Panc1 (cell line): Measurements from ENCODE around the gene CTNND2. TPM values are rescaled to one million over a fixed set of nuclear protein-coding genes. Genes with fewer than 3 reads are reported as not detected.

Experiments used
- ATAC-seq: fragments of 200-7000 bp; cut with Tn5 transposase; 2 replicates; pipeline ENCODE4 v1.9.1; 2020; ENCODE audit warnings: mild to moderate bottlenecking, moderate library complexity
- BruUV-seq: library from RNA; stranded (reverse); fragments of 400-500 nt; replicated peaks from 2 replicates; lab custom pipeline; 2021; lab: Mats Ljungman, UMichigan
- CTCF ChIA-PET: fragments of 300-600 bp; sonication (Branson Sonifier 250); formaldehyde crosslinking; loops from one replicate; lab custom pipeline; 2022; ENCODE audit warnings: antibody characterized with exemption; lab: Charles Lee
- POLR2A ChIA-PET: fragments of 300-600 bp; sonication (Branson Sonifier 250); formaldehyde crosslinking; loops from one replicate; lab custom pipeline; 2022; ENCODE audit warnings: antibody characterized with exemption; lab: Charles Lee
- DNase-seq: peaks from one replicate; pipeline ENCODE4 v3.0.0-alpha.2; 2010; ENCODE audit warnings: low read depth, low spot score
- H3K27ac ChIP-seq: 2 replicates; pipeline ENCODE4 v1.5.1; 2011; ENCODE audit warnings: mild to moderate bottlenecking, low read length, inconsistent platforms
- H3K27me3 ChIP-seq: fragments of 200-500 bp; sonication (Bioruptor generic); 2 replicates; pipeline ENCODE4 v1.6.0; 2014; ENCODE audit warnings: low read length, inconsistent platforms; ENCODE audit not compliant: control insufficient read depth, insufficient read depth
- H3K36me3 ChIP-seq: fragments of 200-500 bp; sonication (Bioruptor generic); 2 replicates; pipeline ENCODE4 v1.5.1; 2014; ENCODE audit warnings: inconsistent platforms, mild to moderate bottlenecking, low read length, moderate library complexity; ENCODE audit not compliant: control insufficient read depth, insufficient read depth
- H3K4me1 ChIP-seq: 2 replicates; pipeline ENCODE4 v1.5.1; 2011; ENCODE audit warnings: inconsistent platforms, mild to moderate bottlenecking, low read length, moderate library complexity; ENCODE audit not compliant: control insufficient read depth, insufficient read depth
- H3K4me3 ChIP-seq, 2 experiments: 2 replicates each; pipeline ENCODE4 v1.5.1; 2011 to 2012; ENCODE audit warnings: low read depth in 2 of 2, low read length in 2 of 2, mild to moderate bottlenecking in 2 of 2, inconsistent platforms in 1 of 2, moderate library complexity in 1 of 2
- H3K9me3 ChIP-seq: fragments of 200-500 bp; sonication (Bioruptor generic); 2 replicates; pipeline ENCODE4 v1.5.1; 2014; ENCODE audit warnings: low read depth, mild to moderate bottlenecking, inconsistent platforms, low read length, moderate library complexity; ENCODE audit not compliant: control insufficient read depth, insufficient read depth
- POLR2AphosphoS5 ChIP-seq: IDR thresholded peaks from 2 replicates; pipeline ENCODE4 v1.6.1; 2012; ENCODE audit warnings: mild to moderate bottlenecking, low read depth, low read length, moderate library complexity
- SIN3A ChIP-seq: IDR thresholded peaks from 2 replicates; pipeline ENCODE4 v1.6.1; 2012; ENCODE audit warnings: low read depth, mild to moderate bottlenecking, low read length, moderate library complexity, borderline replicate concordance; ENCODE audit not compliant: insufficient read depth
- TCF7L2 ChIP-seq: IDR thresholded peaks from 2 replicates; pipeline ENCODE4 v1.6.1; 2011; ENCODE audit warnings: mild to moderate bottlenecking, low read depth, low read length, inconsistent platforms
- in situ Hi-C: cut with HindIII; loops from 2 replicates; pipeline ENCODE4 v1.10.0; 2016; ENCODE audit warnings: low sequenced_read_pairs, low pct_unique_long_range_greater_than_20kb
- intact Hi-C: fragments of 100-400 bp; cut with micrococcal nuclease; formaldehyde crosslinking; loops from one replicate; pipeline ENCODE4 v1.10.0; 2022; ENCODE audit not compliant: unreplicated experiment
- total RNA-seq: library from RNA; stranded (reverse); gene quantifications from one replicate; pipeline ENCODE4 v1.2.1, GENCODE V29; 2021; ENCODE audit not compliant: unreplicated experiment
- TF ChIP-seq, protein P1 (sequence below): fragments of 450-650 bp; IDR thresholded peaks from 2 replicates; pipeline ENCODE4 v1.5.1; 2017; ENCODE audit warnings: mild to moderate bottlenecking
- TF ChIP-seq, protein P2 (sequence below), 2 experiments: IDR thresholded peaks; 2 replicates each; pipeline ENCODE4 v1.6.1; 2011 to 2012; ENCODE audit warnings: low read depth in 2 of 2, control low read depth in 1 of 2, low read length in 1 of 2, mild to moderate bottlenecking in 1 of 2, moderate library complexity in 1 of 2; ENCODE audit not compliant: insufficient read depth in 1 of 2

Gene CTNND2
- total RNA-seq, 1 experiment from 2014 or later, result 1.0 TPM

DNA sequence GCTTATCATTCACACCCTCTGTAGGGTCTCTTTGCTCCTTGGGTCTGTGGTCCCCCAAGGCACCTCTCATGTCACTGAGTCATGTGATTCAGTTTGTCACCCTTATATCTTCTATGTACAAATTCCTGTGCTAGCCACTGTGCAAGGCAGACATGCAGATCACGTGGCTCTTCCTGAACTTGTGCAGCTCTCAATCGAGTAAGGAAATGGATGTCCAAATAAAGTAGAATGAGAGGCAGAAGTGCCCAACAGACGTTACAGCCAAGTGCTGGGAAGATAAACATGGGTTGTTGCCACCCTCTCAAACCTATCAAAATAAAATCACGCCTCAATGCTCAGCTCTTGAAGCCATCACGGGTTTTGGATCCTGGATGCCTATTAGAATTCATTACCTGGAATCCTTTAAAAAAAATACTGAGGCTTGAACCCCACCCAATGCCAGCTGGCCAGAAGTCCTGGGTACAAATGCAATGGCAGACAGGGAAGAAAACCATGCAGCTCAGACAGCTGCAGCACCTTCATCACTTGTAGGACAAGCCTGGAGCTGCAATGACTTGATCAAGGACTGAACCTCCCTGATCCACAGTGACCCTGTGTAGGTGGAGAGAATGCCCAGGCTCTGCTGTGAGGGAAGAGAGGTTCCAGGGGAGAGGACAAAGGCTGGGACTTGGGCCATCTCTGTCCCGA, 914.5 kb downstream of the CTNND2 start:
- ChIA-PET POLR2A (no interaction called here), CTCF (no interaction called here)
- no peak overlapping the region for H3K4me3 ChIP-seq
- H3K9me3 ChIP-seq, result no peaks in the 10 kb centered on the region
- in situ Hi-C loops (no loop called here), intact Hi-C loops (loop anchor here (10.0 kb wide), 1 partner anchor 195 kb away; no protein-coding TSS in a partner anchor)
- H3K4me1 ChIP-seq, result no peaks in the 10 kb centered on the region
- TF ChIP-seq, protein P1, sequence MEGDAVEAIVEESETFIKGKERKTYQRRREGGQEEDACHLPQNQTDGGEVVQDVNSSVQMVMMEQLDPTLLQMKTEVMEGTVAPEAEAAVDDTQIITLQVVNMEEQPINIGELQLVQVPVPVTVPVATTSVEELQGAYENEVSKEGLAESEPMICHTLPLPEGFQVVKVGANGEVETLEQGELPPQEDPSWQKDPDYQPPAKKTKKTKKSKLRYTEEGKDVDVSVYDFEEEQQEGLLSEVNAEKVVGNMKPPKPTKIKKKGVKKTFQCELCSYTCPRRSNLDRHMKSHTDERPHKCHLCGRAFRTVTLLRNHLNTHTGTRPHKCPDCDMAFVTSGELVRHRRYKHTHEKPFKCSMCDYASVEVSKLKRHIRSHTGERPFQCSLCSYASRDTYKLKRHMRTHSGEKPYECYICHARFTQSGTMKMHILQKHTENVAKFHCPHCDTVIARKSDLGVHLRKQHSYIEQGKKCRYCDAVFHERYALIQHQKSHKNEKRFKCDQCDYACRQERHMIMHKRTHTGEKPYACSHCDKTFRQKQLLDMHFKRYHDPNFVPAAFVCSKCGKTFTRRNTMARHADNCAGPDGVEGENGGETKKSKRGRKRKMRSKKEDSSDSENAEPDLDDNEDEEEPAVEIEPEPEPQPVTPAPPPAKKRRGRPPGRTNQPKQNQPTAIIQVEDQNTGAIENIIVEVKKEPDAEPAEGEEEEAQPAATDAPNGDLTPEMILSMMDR, result no peak
- TF ChIP-seq POLR2AphosphoS5 (no peak), TCF7L2 (no peak), SIN3A (no peak)
- TF ChIP-seq, protein P2, sequence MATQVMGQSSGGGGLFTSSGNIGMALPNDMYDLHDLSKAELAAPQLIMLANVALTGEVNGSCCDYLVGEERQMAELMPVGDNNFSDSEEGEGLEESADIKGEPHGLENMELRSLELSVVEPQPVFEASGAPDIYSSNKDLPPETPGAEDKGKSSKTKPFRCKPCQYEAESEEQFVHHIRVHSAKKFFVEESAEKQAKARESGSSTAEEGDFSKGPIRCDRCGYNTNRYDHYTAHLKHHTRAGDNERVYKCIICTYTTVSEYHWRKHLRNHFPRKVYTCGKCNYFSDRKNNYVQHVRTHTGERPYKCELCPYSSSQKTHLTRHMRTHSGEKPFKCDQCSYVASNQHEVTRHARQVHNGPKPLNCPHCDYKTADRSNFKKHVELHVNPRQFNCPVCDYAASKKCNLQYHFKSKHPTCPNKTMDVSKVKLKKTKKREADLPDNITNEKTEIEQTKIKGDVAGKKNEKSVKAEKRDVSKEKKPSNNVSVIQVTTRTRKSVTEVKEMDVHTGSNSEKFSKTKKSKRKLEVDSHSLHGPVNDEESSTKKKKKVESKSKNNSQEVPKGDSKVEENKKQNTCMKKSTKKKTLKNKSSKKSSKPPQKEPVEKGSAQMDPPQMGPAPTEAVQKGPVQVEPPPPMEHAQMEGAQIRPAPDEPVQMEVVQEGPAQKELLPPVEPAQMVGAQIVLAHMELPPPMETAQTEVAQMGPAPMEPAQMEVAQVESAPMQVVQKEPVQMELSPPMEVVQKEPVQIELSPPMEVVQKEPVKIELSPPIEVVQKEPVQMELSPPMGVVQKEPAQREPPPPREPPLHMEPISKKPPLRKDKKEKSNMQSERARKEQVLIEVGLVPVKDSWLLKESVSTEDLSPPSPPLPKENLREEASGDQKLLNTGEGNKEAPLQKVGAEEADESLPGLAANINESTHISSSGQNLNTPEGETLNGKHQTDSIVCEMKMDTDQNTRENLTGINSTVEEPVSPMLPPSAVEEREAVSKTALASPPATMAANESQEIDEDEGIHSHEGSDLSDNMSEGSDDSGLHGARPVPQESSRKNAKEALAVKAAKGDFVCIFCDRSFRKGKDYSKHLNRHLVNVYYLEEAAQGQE (IDR thresholded peaks at IDR 0.05; ENCODE audit: insufficient read depth in 1 of 2, low read depth in 2 of 2, low read length in 1 of 2), result no peak
- BruUV-seq, result no TSS peak
- peaks cover 22% of the 10 kb centered on the region for H3K27me3 ChIP-seq
- no peak for ATAC-seq
- H3K27ac ChIP-seq, result no peak overlapping the region
- H3K36me3 ChIP-seq, result no peaks in the 10 kb centered on the region
- DNase-seq, result no peak

GRCh38 chr5:10988622-10989021, 915.6 kb downstream of the CTNND2 start:
- intact Hi-C loops (no loop called here), in situ Hi-C loops (no loop called here)
- Histone ChIP-seq H3K36me3 (no peaks in the 10 kb centered on the region), H3K27ac (no peak overlapping the region), H3K27me3 (peaks cover 21% of the 10 kb centered on the region), H3K4me3 (no peak overlapping the region), H3K9me3 (no peaks in the 10 kb centered on the region), H3K4me1 (no peaks in the 10 kb centered on the region)
- ChIA-PET CTCF (interaction anchor here (0.9 kb wide), 1 partner anchor 311 kb away, joined by 4 read pairs; no protein-coding TSS in a partner anchor), POLR2A (no interaction called here)
- ATAC-seq, result no peak
- no TSS peak for BruUV-seq
- TF ChIP-seq, protein P1, result no peak
- TF ChIP-seq, protein P2 (IDR thresholded peaks at IDR 0.05; ENCODE audit: insufficient read depth in 1 of 2, low read depth in 2 of 2, low read length in 1 of 2), result no peak
- TF ChIP-seq TCF7L2, result no peak
- TF ChIP-seq SIN3A, result no peak
- no peak for TF ChIP-seq POLR2AphosphoS5
- DNase-seq, result no peak
